ENCODE data around the gene DNMBP.
A peak's percentile ranks its signal among the peaks of the same experiment; 100 is the strongest.
"Not testable (repeated sequence)": the region's sequence is repeated elsewhere in the genome, so short reads cannot be mapped to it uniquely, and the experiment has no call there.

The DNMBP gene

GRCh38 chr10:99993701-99994689 is 15.8 kb downstream of the DNMBP start:
- peak; percentile 85 to 87 for DNase-seq (ENCODE audit: low read depth in 2 of 2)

- DNase-seq (ENCODE audit: low read depth in 2 of 2), result not testable (repeated sequence)
These were observed 24.1 kb downstream of the DNMBP start for GRCh38 chr10:99985637-99986036.

GRCh38 chr10:99984211-99985034 is 25.3 kb downstream of the DNMBP start:
- no peak for DNase-seq (ENCODE audit: low read depth in 2 of 2)

- peak; percentile 63 to 68 for DNase-seq (ENCODE audit: low read depth in 2 of 2)
These were observed 26.3 kb downstream of the DNMBP start for GRCh38 chr10:99983280-99983988.

- DNase-seq (ENCODE audit: low read depth in 2 of 2), result no peak
These were observed 27.0 kb downstream of the DNMBP start for GRCh38 chr10:99982728-99983127.

GRCh38 chr10:99981581-99982199 is 28.1 kb downstream of the DNMBP start:
- no peak for DNase-seq (ENCODE audit: low read depth in 2 of 2)

GRCh38 chr10:99979066-99979685 is 30.6 kb downstream of the DNMBP start:
- no peak for DNase-seq (ENCODE audit: low read depth in 2 of 2)

- no peak for DNase-seq (ENCODE audit: low read depth in 2 of 2)
These were observed 31.8 kb downstream of the DNMBP start for GRCh38 chr10:99977916-99978315.

- peak; percentile 76 to 79 for DNase-seq (ENCODE audit: low read depth in 2 of 2)
These were observed 32.7 kb downstream of the DNMBP start for GRCh38 chr10:99976886-99977665.

- peak; percentile 72 to 74 for DNase-seq (ENCODE audit: low read depth in 2 of 2)
These were observed 33.6 kb downstream of the DNMBP start for GRCh38 chr10:99975942-99976809.

GRCh38 chr10:99975106-99975829 is 34.5 kb downstream of the DNMBP start:
- DNase-seq (ENCODE audit: low read depth in 2 of 2), result no peak

- DNase-seq (ENCODE audit: low read depth in 2 of 2), result no peak
These were observed 36.6 kb downstream of the DNMBP start for GRCh38 chr10:99973190-99973589.

- no peak for DNase-seq (ENCODE audit: low read depth in 2 of 2)
These were observed 41.8 kb downstream of the DNMBP start for GRCh38 chr10:99967961-99968360.

GRCh38 chr10:99966306-99966705 is 43.4 kb downstream of the DNMBP start:
- DNase-seq (ENCODE audit: low read depth in 2 of 2), result no peak

GRCh38 chr10:99965700-99966099 is 44.0 kb downstream of the DNMBP start:
- DNase-seq (ENCODE audit: low read depth in 2 of 2), result no peak

GRCh38 chr10:99964791-99965190 is 45.0 kb downstream of the DNMBP start:
- no peak for DNase-seq (ENCODE audit: low read depth in 2 of 2)

- DNase-seq (ENCODE audit: low read depth in 2 of 2), result not testable (repeated sequence)
These were observed 46.1 kb downstream of the DNMBP start for GRCh38 chr10:99963467-99964165.

GRCh38 chr10:99958806-99959205 is 50.9 kb downstream of the DNMBP start:
- DNase-seq (ENCODE audit: low read depth in 2 of 2), result no peak

Measured in fibroblast of skin of left quadriceps (primary cell).